Colonic mucosa (tissue), 4 donors: ENCODE data around the gene MUSK. TPM values are rescaled to one million over a fixed set of nuclear protein-coding genes. Genes with fewer than 3 reads are reported as not detected.

Source experiments
- DNase-seq: peaks from one replicate; pipeline ENCODE4 v3.0.0-alpha.2; 2020
- H3K27ac ChIP-seq: fragments of 200-600 bp; one replicate; pipeline ENCODE4 v1.8.0; 2021
- H3K27me3 ChIP-seq: fragments of 200-600 bp; one replicate; pipeline ENCODE4 v1.8.0; 2021
- H3K36me3 ChIP-seq: fragments of 200-600 bp; one replicate; pipeline ENCODE4 v1.8.0; 2021
- H3K4me1 ChIP-seq: fragments of 200-600 bp; one replicate; pipeline ENCODE4 v1.8.0; 2021; ENCODE audit warnings: mild to moderate bottlenecking
- H3K4me3 ChIP-seq: fragments of 200-600 bp; one replicate; pipeline ENCODE4 v1.8.0; 2021
- H3K9ac ChIP-seq, 2 donors: one replicate each; pipeline ENCODE4 v1.7.0; 2013; ENCODE audit warnings: control low read depth in 2 of 2, low read depth in 2 of 2, low read length in 2 of 2
- H3K9me3 ChIP-seq: fragments of 200-600 bp; one replicate; pipeline ENCODE4 v1.8.0; 2021
- CTCF ChIP-seq: fragments of 200-600 bp; IDR thresholded peaks from one replicate; pipeline ENCODE4 v1.8.0; 2022; ENCODE audit warnings: antibody characterized with exemption, mild to moderate bottlenecking
- intact Hi-C: fragments of 100-400 bp; cut with DNase I; formaldehyde crosslinking; loops from one replicate; pipeline ENCODE4 v1.14.1; 2022
- total RNA-seq, 2 donors: library from RNA; stranded (reverse); fragmentation: NEBNext Ultra II Directional in 1 of 2; extraction: Animal tissue kit (Norgen Biotek cat#: 25700) in 1 of 2; gene quantifications; one replicate each; pipeline ENCODE4 v1.2.1, GENCODE V29; 2021
- donor health status: healthy.
- donor health status: DM: no; HTN: no; CAD: no.
- donor health status: DM: no; HTN: no; CAD: no.

MUSK gene
- total RNA-seq, 2 donors from 2014 or later = 0.94 to 2.0 TPM

- no peak overlapping the region for H3K27ac ChIP-seq
- no peak overlapping the region for H3K9ac ChIP-seq
- H3K27me3 ChIP-seq = no peaks in the 10 kb centered on the region
- intact Hi-C loops = no loop called here
- H3K36me3 ChIP-seq = no peaks in the 10 kb centered on the region
- DNase-seq = no peak
- no peak overlapping the region for H3K4me3 ChIP-seq
- TF ChIP-seq CTCF = no peak
- H3K4me1 ChIP-seq = no peaks in the 10 kb centered on the region
- H3K9me3 ChIP-seq = no peaks in the 10 kb centered on the region
Measured at GRCh38 chr9:110755179-110755578, 86.6 kb downstream of the MUSK start.

- Histone ChIP-seq H3K4me3 (no peak overlapping the region), H3K9me3 (no peaks in the 10 kb centered on the region), H3K4me1 (no peaks in the 10 kb centered on the region), H3K27me3 (no peaks in the 10 kb centered on the region), H3K27ac (no peak overlapping the region), H3K36me3 (no peaks in the 10 kb centered on the region), H3K9ac (no peak overlapping the region)
- DNase-seq = no peak
- no peak for TF ChIP-seq CTCF
- intact Hi-C loops = no loop called here
Measured at GRCh38 chr9:110758201-110758600, 89.6 kb downstream of the MUSK start.

- Histone ChIP-seq H3K9ac (no peak overlapping the region), H3K27me3 (no peaks in the 10 kb centered on the region), H3K4me3 (no peak overlapping the region), H3K4me1 (no peaks in the 10 kb centered on the region), H3K36me3 (no peaks in the 10 kb centered on the region), H3K9me3 (no peaks in the 10 kb centered on the region), H3K27ac (no peak overlapping the region)
- no peak for DNase-seq
- intact Hi-C loops = no loop called here
- no peak for TF ChIP-seq CTCF
Measured at GRCh38 chr9:110762783-110763182, 94.2 kb downstream of the MUSK start.

GRCh38 chr9:110763568-110763967 is 95.0 kb downstream of the MUSK start:
- TF ChIP-seq CTCF = no peak
- Histone ChIP-seq H3K4me1 (no peaks in the 10 kb centered on the region), H3K9me3 (no peaks in the 10 kb centered on the region), H3K4me3 (no peak overlapping the region), H3K36me3 (no peaks in the 10 kb centered on the region), H3K9ac (no peak overlapping the region), H3K27ac (no peak overlapping the region), H3K27me3 (no peaks in the 10 kb centered on the region)
- intact Hi-C loops = no loop called here
- DNase-seq = no peak

GRCh38 chr9:110764006-110764405 is 95.4 kb downstream of the MUSK start:
- Histone ChIP-seq H3K4me1 (no peaks in the 10 kb centered on the region), H3K9me3 (no peaks in the 10 kb centered on the region), H3K9ac (no peak overlapping the region), H3K27ac (no peak overlapping the region), H3K36me3 (no peaks in the 10 kb centered on the region), H3K27me3 (no peaks in the 10 kb centered on the region), H3K4me3 (no peak overlapping the region)
- intact Hi-C loops = no loop called here
- no peak for DNase-seq
- TF ChIP-seq CTCF = no peak

GRCh38 chr9:110765926-110766325 is 97.3 kb downstream of the MUSK start:
- no peak for TF ChIP-seq CTCF
- Histone ChIP-seq H3K4me3 (no peak overlapping the region), H3K9me3 (no peaks in the 10 kb centered on the region), H3K27ac (no peak overlapping the region), H3K36me3 (no peaks in the 10 kb centered on the region), H3K4me1 (no peaks in the 10 kb centered on the region), H3K27me3 (no peaks in the 10 kb centered on the region), H3K9ac (no peak overlapping the region)
- intact Hi-C loops = no loop called here
- DNase-seq = no peak
